K562 (cell line): Measurements from ENCODE around the gene CAPN2. TPM values are rescaled to one million over a fixed set of nuclear protein-coding genes. Genes with fewer than 3 reads are reported as not detected.

Experiments
- ATF7 ChIP-seq: fragments of 450-650 bp; IDR thresholded peaks from 2 replicates; pipeline ENCODE4 v1.7.1; 2014; ENCODE audit warnings: mild to moderate bottlenecking, moderate library complexity
- EP400 ChIP-seq: fragments of 450-650 bp; IDR thresholded peaks from 2 replicates; pipeline ENCODE4 v1.6.1; 2017; ENCODE audit warnings: antibody characterized with exemption, mild to moderate bottlenecking, moderate library complexity
- FOXK2 ChIP-seq, 2 experiments: fragments of 450-650 bp; IDR thresholded peaks in 1 of 2; conservative IDR thresholded peaks in 1 of 2; 2 replicates each; pipeline ENCODE4 v1.6.1; 2016; ENCODE audit warnings: low read depth in 2 of 2, mild to moderate bottlenecking in 1 of 2
- HDAC2 ChIP-seq: fragments of 450-650 bp; IDR thresholded peaks from 2 replicates; pipeline ENCODE4 v1.6.1; 2016; ENCODE audit warnings: mild to moderate bottlenecking
- HMGN3 ChIP-seq: IDR thresholded peaks from 2 replicates; pipeline ENCODE4 v1.6.1; 2011; ENCODE audit warnings: borderline replicate concordance, low read depth, mild to moderate bottlenecking, mixed read lengths, low read length; ENCODE audit not compliant: insufficient read length; ENCODE audit errors: extremely low read depth
- MTA2 ChIP-seq: fragments of 450-650 bp; IDR thresholded peaks from 2 replicates; pipeline ENCODE4 v1.6.1; 2016; ENCODE audit warnings: low read depth
- PHB2 ChIP-seq: fragments of 450-650 bp; IDR thresholded peaks from 2 replicates; pipeline ENCODE4 v1.6.1; 2017; ENCODE audit warnings: low read depth
- PML ChIP-seq: IDR thresholded peaks from 2 replicates; pipeline ENCODE4 v1.6.1; 2012; ENCODE audit warnings: low read length, inconsistent platforms
- SMARCA4 ChIP-seq: fragments of 450-650 bp; IDR thresholded peaks from 2 replicates; pipeline ENCODE4 v1.6.1; 2016
- ZEB2 ChIP-seq: fragments of 450-650 bp; IDR thresholded peaks from 2 replicates; pipeline ENCODE4 v1.6.1; 2016
- ZNF561 ChIP-seq: fragments of 450-650 bp; formaldehyde crosslinking; conservative IDR thresholded peaks from 2 replicates; pipeline ENCODE4 v1.4.0; 2020; ENCODE audit warnings: mild to moderate bottlenecking, moderate library complexity
- ZNF609 ChIP-seq: sonication (generic); formaldehyde crosslinking; IDR thresholded peaks from 2 replicates; pipeline ENCODE4 v1.8.1; 2023; ENCODE audit warnings: missing genetic modification reagents, mild to moderate bottlenecking, borderline replicate concordance
- polyA plus RNA-seq, 8 experiments: library from polyadenylated mRNA; depleted of rRNA in 4 of 8; stranded (reverse) in 5 of 8; unstranded in 3 of 8; fragments of >200 nt; fragmentation: Nextera tagmentation in 2 of 8; fragmentation: Illumina TruSeq in 1 of 8; extraction: Ambion mirVana in 2 of 8; extraction: Trizol in 1 of 8; gene quantifications; 2 replicates each; pipeline versions ENCODE4 v1.2.1 to v1.2.3, GENCODE V29; 2011 to 2014; ENCODE audit warnings: inconsistent platforms in 1 of 8, missing spikeins in 1 of 8
- total RNA-seq, 7 experiments: library from RNA; depleted of rRNA in 6 of 7; stranded (reverse); fragments of >200 nt in 6 of 7; fragmentation: Illumina TruSeq in 2 of 7; extraction: Trizol in 2 of 7; gene quantifications; 2 replicates each; pipeline versions ENCODE4 v1.2.1 to v1.2.3, GENCODE V29; 2011 to 2021; ENCODE audit warnings: low replicate concordance in 1 of 7
- TF ChIP-seq, protein P1 (sequence below): fragments of 250-450 bp; sonication (Bioruptor Pico); IDR thresholded peaks from 2 replicates; pipeline ENCODE4 v1.4.0; 2020
- TF ChIP-seq, protein P2 (sequence below): sonication (generic); formaldehyde crosslinking; IDR thresholded peaks from 2 replicates; pipeline ENCODE4 v1.8.1; 2023; ENCODE audit warnings: mild to moderate bottlenecking, missing genetic modification reagents

Gene CAPN2
- total and polyA plus RNA-seq, 9 of the 15 experiments (the other 6 are each of a cell fraction or from before 2014, with no cell fraction given) = 24.6 to 157 (median 101) TPM

- TF ChIP-seq, protein P1, sequence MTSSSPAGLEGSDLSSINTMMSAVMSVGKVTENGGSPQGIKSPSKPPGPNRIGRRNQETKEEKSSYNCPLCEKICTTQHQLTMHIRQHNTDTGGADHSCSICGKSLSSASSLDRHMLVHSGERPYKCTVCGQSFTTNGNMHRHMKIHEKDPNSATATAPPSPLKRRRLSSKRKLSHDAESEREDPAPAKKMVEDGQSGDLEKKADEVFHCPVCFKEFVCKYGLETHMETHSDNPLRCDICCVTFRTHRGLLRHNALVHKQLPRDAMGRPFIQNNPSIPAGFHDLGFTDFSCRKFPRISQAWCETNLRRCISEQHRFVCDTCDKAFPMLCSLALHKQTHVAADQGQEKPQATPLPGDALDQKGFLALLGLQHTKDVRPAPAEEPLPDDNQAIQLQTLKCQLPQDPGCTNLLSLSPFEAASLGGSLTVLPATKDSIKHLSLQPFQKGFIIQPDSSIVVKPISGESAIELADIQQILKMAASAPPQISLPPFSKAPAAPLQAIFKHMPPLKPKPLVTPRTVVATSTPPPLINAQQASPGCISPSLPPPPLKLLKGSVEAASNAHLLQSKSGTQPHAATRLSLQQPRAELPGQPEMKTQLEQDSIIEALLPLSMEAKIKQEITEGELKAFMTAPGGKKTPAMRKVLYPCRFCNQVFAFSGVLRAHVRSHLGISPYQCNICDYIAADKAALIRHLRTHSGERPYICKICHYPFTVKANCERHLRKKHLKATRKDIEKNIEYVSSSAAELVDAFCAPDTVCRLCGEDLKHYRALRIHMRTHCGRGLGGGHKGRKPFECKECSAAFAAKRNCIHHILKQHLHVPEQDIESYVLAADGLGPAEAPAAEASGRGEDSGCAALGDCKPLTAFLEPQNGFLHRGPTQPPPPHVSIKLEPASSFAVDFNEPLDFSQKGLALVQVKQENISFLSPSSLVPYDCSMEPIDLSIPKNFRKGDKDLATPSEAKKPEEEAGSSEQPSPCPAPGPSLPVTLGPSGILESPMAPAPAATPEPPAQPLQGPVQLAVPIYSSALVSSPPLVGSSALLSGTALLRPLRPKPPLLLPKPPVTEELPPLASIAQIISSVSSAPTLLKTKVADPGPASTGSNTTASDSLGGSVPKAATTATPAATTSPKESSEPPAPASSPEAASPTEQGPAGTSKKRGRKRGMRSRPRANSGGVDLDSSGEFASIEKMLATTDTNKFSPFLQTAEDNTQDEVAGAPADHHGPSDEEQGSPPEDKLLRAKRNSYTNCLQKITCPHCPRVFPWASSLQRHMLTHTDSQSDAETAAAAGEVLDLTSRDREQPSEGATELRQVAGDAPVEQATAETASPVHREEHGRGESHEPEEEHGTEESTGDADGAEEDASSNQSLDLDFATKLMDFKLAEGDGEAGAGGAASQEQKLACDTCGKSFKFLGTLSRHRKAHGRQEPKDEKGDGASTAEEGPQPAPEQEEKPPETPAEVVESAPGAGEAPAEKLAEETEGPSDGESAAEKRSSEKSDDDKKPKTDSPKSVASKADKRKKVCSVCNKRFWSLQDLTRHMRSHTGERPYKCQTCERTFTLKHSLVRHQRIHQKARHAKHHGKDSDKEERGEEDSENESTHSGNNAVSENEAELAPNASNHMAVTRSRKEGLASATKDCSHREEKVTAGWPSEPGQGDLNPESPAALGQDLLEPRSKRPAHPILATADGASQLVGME (CRISPR knock-in tag) = no peak
- TF ChIP-seq ZEB2 = peak; percentile 39; the same call in 1 of the 2 replicates
- TF ChIP-seq, protein P2, sequence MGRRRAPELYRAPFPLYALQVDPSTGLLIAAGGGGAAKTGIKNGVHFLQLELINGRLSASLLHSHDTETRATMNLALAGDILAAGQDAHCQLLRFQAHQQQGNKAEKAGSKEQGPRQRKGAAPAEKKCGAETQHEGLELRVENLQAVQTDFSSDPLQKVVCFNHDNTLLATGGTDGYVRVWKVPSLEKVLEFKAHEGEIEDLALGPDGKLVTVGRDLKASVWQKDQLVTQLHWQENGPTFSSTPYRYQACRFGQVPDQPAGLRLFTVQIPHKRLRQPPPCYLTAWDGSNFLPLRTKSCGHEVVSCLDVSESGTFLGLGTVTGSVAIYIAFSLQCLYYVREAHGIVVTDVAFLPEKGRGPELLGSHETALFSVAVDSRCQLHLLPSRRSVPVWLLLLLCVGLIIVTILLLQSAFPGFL (CRISPR knock-in tag) = 0 out of 2 replicates have a peak, but pooled peaks have one; percentile 42
- TF ChIP-seq MTA2 = peak; percentile 79
- peak; percentile 36 for TF ChIP-seq ATF7
- no peak for TF ChIP-seq ZNF561
- peak; percentile 30; the same call in 1 of the 2 replicates for TF ChIP-seq PML
- peak; percentile 56 to 70 for TF ChIP-seq FOXK2 (conservative IDR thresholded peaks at IDR 0.05 in 1 of 2, IDR thresholded peaks at IDR 0.05 in 1 of 2; ENCODE audit: low read depth in 2 of 2)
- TF ChIP-seq EP400 = peak; percentile 48
- peak; percentile 36 for TF ChIP-seq HMGN3
- peak; percentile 88 for TF ChIP-seq HDAC2
- 0 out of 2 replicates have a peak, but pooled peaks have one; percentile 20 for TF ChIP-seq PHB2
- no peak for TF ChIP-seq ZNF609 (CRISPR knock-in tag)
- peak; percentile 97 for TF ChIP-seq SMARCA4
Measured at GRCh38 chr1:223707256-223708000, 4.9 kb upstream of the CAPN2 start (continued).
